SW 1271 (cell line): Measurements from ENCODE around the gene DUSP16.

Experiments used
- DNase-seq, 2 experiments: peaks; one replicate each; lab custom pipeline; 2025; lab: John Stamatoyannopoulos, UW

DUSP16 gene

GRCh38 chr12:12467688-12468261, 94.9 kb downstream of the DUSP16 start:
- no peak for DNase-seq

- DNase-seq = no peak
Observed at GRCh38 chr12:12467264-12467663, 95.4 kb downstream of the DUSP16 start.

GRCh38 chr12:12466157-12466556, 96.5 kb downstream of the DUSP16 start:
- no peak for DNase-seq

- DNase-seq = no peak
Observed at GRCh38 chr12:12465522-12465921, 97.1 kb downstream of the DUSP16 start.

GRCh38 chr12:12461923-12462315, 100.7 kb downstream of the DUSP16 start:
- no peak for DNase-seq

GRCh38 chr12:12460935-12461922, 101.4 kb downstream of the DUSP16 start:
- no peak for DNase-seq

GRCh38 chr12:12456637-12457036, 106.0 kb downstream of the DUSP16 start:
- no peak for DNase-seq

- no peak for DNase-seq
Observed at GRCh38 chr12:12454315-12454714, 108.3 kb downstream of the DUSP16 start.

GRCh38 chr12:12453635-12454034, 109.0 kb downstream of the DUSP16 start:
- no peak for DNase-seq

- DNase-seq = no peak
Observed at GRCh38 chr12:12452326-12452902, 110.2 kb downstream of the DUSP16 start.

- no peak for DNase-seq
Observed at GRCh38 chr12:12451098-12451497, 111.6 kb downstream of the DUSP16 start.

GRCh38 chr12:12450043-12450471, 112.6 kb downstream of the DUSP16 start:
- no peak for DNase-seq

GRCh38 chr12:12449533-12450025, 113.1 kb downstream of the DUSP16 start:
- no peak for DNase-seq

GRCh38 chr12:12447837-12448236, 114.8 kb downstream of the DUSP16 start:
- no peak for DNase-seq

GRCh38 chr12:12447236-12447635, 115.4 kb downstream of the DUSP16 start:
- no peak for DNase-seq

GRCh38 chr12:12446786-12447185, 115.9 kb downstream of the DUSP16 start:
- no peak for DNase-seq

GRCh38 chr12:12445882-12446181, 116.8 kb downstream of the DUSP16 start:
- no peak for DNase-seq

GRCh38 chr12:12445165-12445881, 117.3 kb downstream of the DUSP16 start:
- no peak for DNase-seq

GRCh38 chr12:12443431-12443878, 119.2 kb downstream of the DUSP16 start:
- DNase-seq = no peak

- no peak for DNase-seq
Observed at GRCh38 chr12:12442548-12443071, 120.1 kb downstream of the DUSP16 start.

- DNase-seq = no peak
Observed at GRCh38 chr12:12441843-12442461, 120.7 kb downstream of the DUSP16 start.

GRCh38 chr12:12441429-12441807, 121.2 kb downstream of the DUSP16 start:
- DNase-seq = no peak
